ENCODE measurements around the gene NUDT2.
A peak's percentile ranks its signal among the peaks of the same experiment; 100 is the strongest.
"Not testable (repeated sequence)": the region's sequence is repeated elsewhere in the genome, so short reads cannot be mapped to it uniquely, and the experiment has no call there.

Gene NUDT2

GRCh38 chr9:34328987-34329832 lies at the start of gene NUDT2, which contains the start of gene KIF24:
TSS of gene NUDT2 (plus strand) at chr9:34329569. CDS start at chr9:34339040, 9,471 bp downstream.
TSS of gene KIF24 (minus strand) at chr9:34329268. CDS start at chr9:34311346, 17,922 bp downstream.
- Histone ChIP-seq H3K4me3 (ENCODE audit: low read length) (peak within 1 kb of the TSS; percentile 94), H2AFZ (ENCODE audit: low read depth, low read length) (peak within 1 kb of the TSS; percentile 99), H3K9me3 (ENCODE audit: low read length) (no peaks in the 10 kb centered on the region), H3K36me3 (ENCODE audit: insufficient read depth, low read length) (no peaks in the 10 kb centered on the region), H3K4me1 (ENCODE audit: insufficient read depth, low read length) (peaks cover 39% of the 10 kb centered on the region), H3K27me3 (ENCODE audit: insufficient read depth, low read length) (no peaks in the 10 kb centered on the region)

- no peak overlapping the region for H2AFZ ChIP-seq (ENCODE audit: low read depth, low read length)
- H3K4me3 ChIP-seq (ENCODE audit: low read length), result no peak overlapping the region
- no peaks in the 10 kb centered on the region for H3K4me1 ChIP-seq (ENCODE audit: insufficient read depth, low read length)
- no peaks in the 10 kb centered on the region for H3K27me3 ChIP-seq (ENCODE audit: insufficient read depth, low read length)
- H3K36me3 ChIP-seq (ENCODE audit: insufficient read depth, low read length), result peaks cover 27% of the 10 kb centered on the region
- no peaks in the 10 kb centered on the region for H3K9me3 ChIP-seq (ENCODE audit: low read length)
Measured at GRCh38 chr9:34282096-34282495, 47.3 kb upstream of the NUDT2 start.

GRCh38 chr9:34289159-34289558 lies 40.2 kb upstream of the NUDT2 start:
- Histone ChIP-seq H3K4me3 (ENCODE audit: low read length) (no peak overlapping the region), H3K27me3 (ENCODE audit: insufficient read depth, low read length) (no peaks in the 10 kb centered on the region), H3K4me1 (ENCODE audit: insufficient read depth, low read length) (no peaks in the 10 kb centered on the region), H3K36me3 (ENCODE audit: insufficient read depth, low read length) (peaks cover 12% of the 10 kb centered on the region), H3K9me3 (ENCODE audit: low read length) (no peaks in the 10 kb centered on the region), H2AFZ (ENCODE audit: low read depth, low read length) (no peak overlapping the region)

GRCh38 chr9:34291023-34291422 lies 38.3 kb upstream of the NUDT2 start:
- H2AFZ ChIP-seq (ENCODE audit: low read depth, low read length), result no peak overlapping the region
- no peaks in the 10 kb centered on the region for H3K27me3 ChIP-seq (ENCODE audit: insufficient read depth, low read length)
- H3K4me1 ChIP-seq (ENCODE audit: insufficient read depth, low read length), result no peaks in the 10 kb centered on the region
- H3K9me3 ChIP-seq (ENCODE audit: low read length), result no peaks in the 10 kb centered on the region
- peaks cover 8% of the 10 kb centered on the region for H3K36me3 ChIP-seq (ENCODE audit: insufficient read depth, low read length)
- no peak overlapping the region for H3K4me3 ChIP-seq (ENCODE audit: low read length)

GRCh38 chr9:34291423-34291822 lies 37.9 kb upstream of the NUDT2 start:
- Histone ChIP-seq H3K27me3 (ENCODE audit: insufficient read depth, low read length) (no peaks in the 10 kb centered on the region), H3K36me3 (ENCODE audit: insufficient read depth, low read length) (peaks cover 5% of the 10 kb centered on the region), H3K9me3 (ENCODE audit: low read length) (no peaks in the 10 kb centered on the region), H3K4me3 (ENCODE audit: low read length) (no peak overlapping the region), H2AFZ (ENCODE audit: low read depth, low read length) (no peak overlapping the region), H3K4me1 (ENCODE audit: insufficient read depth, low read length) (no peaks in the 10 kb centered on the region)

- Histone ChIP-seq H3K9me3 (ENCODE audit: low read length) (no peaks in the 10 kb centered on the region), H3K36me3 (ENCODE audit: insufficient read depth, low read length) (no peaks in the 10 kb centered on the region), H2AFZ (ENCODE audit: low read depth, low read length) (no peak overlapping the region), H3K27me3 (ENCODE audit: insufficient read depth, low read length) (no peaks in the 10 kb centered on the region), H3K4me1 (ENCODE audit: insufficient read depth, low read length) (no peaks in the 10 kb centered on the region), H3K4me3 (ENCODE audit: low read length) (no peak overlapping the region)
Measured at GRCh38 chr9:34292552-34292951, 36.8 kb upstream of the NUDT2 start.

- H2AFZ ChIP-seq (ENCODE audit: low read depth, low read length); H3K9me3 ChIP-seq (ENCODE audit: low read length); H3K27me3 ChIP-seq (ENCODE audit: insufficient read depth, low read length); H3K4me1 ChIP-seq (ENCODE audit: insufficient read depth, low read length); H3K4me3 ChIP-seq (ENCODE audit: low read length); H3K36me3 ChIP-seq (ENCODE audit: insufficient read depth, low read length): not testable (repeated sequence)
Measured at GRCh38 chr9:34301064-34301463, 28.3 kb upstream of the NUDT2 start.

- not testable (repeated sequence) for H3K27me3 ChIP-seq (ENCODE audit: insufficient read depth, low read length); H3K4me3 ChIP-seq (ENCODE audit: low read length); H3K9me3 ChIP-seq (ENCODE audit: low read length); H2AFZ ChIP-seq (ENCODE audit: low read depth, low read length); H3K4me1 ChIP-seq (ENCODE audit: insufficient read depth, low read length); H3K36me3 ChIP-seq (ENCODE audit: insufficient read depth, low read length)
Measured at GRCh38 chr9:34308316-34308715, 21.1 kb upstream of the NUDT2 start.

- Histone ChIP-seq H3K4me1 (ENCODE audit: insufficient read depth, low read length) (peaks cover 4% of the 10 kb centered on the region), H2AFZ (ENCODE audit: low read depth, low read length) (no peak overlapping the region), H3K4me3 (ENCODE audit: low read length) (no peak overlapping the region), H3K27me3 (ENCODE audit: insufficient read depth, low read length) (no peaks in the 10 kb centered on the region), H3K36me3 (ENCODE audit: insufficient read depth, low read length) (peaks cover 8% of the 10 kb centered on the region), H3K9me3 (ENCODE audit: low read length) (no peaks in the 10 kb centered on the region)
Measured at GRCh38 chr9:34310215-34310614, 19.2 kb upstream of the NUDT2 start.

GRCh38 chr9:34311499-34312185 lies 17.7 kb upstream of the NUDT2 start:
- peaks cover 8% of the 10 kb centered on the region for H3K36me3 ChIP-seq (ENCODE audit: insufficient read depth, low read length)
- H3K4me3 ChIP-seq (ENCODE audit: low read length), result no peak overlapping the region
- no peaks in the 10 kb centered on the region for H3K27me3 ChIP-seq (ENCODE audit: insufficient read depth, low read length)
- H3K4me1 ChIP-seq (ENCODE audit: insufficient read depth, low read length), result peaks cover 4% of the 10 kb centered on the region
- no peak overlapping the region for H2AFZ ChIP-seq (ENCODE audit: low read depth, low read length)
- no peaks in the 10 kb centered on the region for H3K9me3 ChIP-seq (ENCODE audit: low read length)

- no peak overlapping the region for H2AFZ ChIP-seq (ENCODE audit: low read depth, low read length)
Measured at GRCh38 chr9:34317436-34317835, 11.9 kb upstream of the NUDT2 start.

GRCh38 chr9:34318163-34318790 lies 11.1 kb upstream of the NUDT2 start:
- Histone ChIP-seq H3K4me1 (ENCODE audit: insufficient read depth, low read length) (no peaks in the 10 kb centered on the region), H2AFZ (ENCODE audit: low read depth, low read length) (no peak overlapping the region), H3K27me3 (ENCODE audit: insufficient read depth, low read length) (no peaks in the 10 kb centered on the region), H3K9me3 (ENCODE audit: low read length) (peaks cover 5% of the 10 kb centered on the region), H3K4me3 (ENCODE audit: low read length) (no peak overlapping the region), H3K36me3 (ENCODE audit: insufficient read depth, low read length) (no peaks in the 10 kb centered on the region)

More at GRCh38 chr9:34317436-34317835, 11.9 kb upstream of the NUDT2 start:
- Histone ChIP-seq H3K36me3 (ENCODE audit: insufficient read depth, low read length) (no peaks in the 10 kb centered on the region), H3K9me3 (ENCODE audit: low read length) (peaks cover 5% of the 10 kb centered on the region), H3K4me3 (ENCODE audit: low read length) (no peak overlapping the region), H3K27me3 (ENCODE audit: insufficient read depth, low read length) (no peaks in the 10 kb centered on the region), H3K4me1 (ENCODE audit: insufficient read depth, low read length) (no peaks in the 10 kb centered on the region)

GRCh38 chr9:34321451-34321850 lies 7.9 kb upstream of the NUDT2 start:
- Histone ChIP-seq H3K4me1 (ENCODE audit: insufficient read depth, low read length) (no peaks in the 10 kb centered on the region), H3K9me3 (ENCODE audit: low read length) (peaks cover 5% of the 10 kb centered on the region), H3K36me3 (ENCODE audit: insufficient read depth, low read length) (no peaks in the 10 kb centered on the region), H3K27me3 (ENCODE audit: insufficient read depth, low read length) (no peaks in the 10 kb centered on the region), H3K4me3 (ENCODE audit: low read length) (no peak overlapping the region), H2AFZ (ENCODE audit: low read depth, low read length) (no peak overlapping the region)

Measured in neuron (in vitro differentiated cells).